ENCODE data around the gene PRPF38A.

PRPF38A gene

DNA sequence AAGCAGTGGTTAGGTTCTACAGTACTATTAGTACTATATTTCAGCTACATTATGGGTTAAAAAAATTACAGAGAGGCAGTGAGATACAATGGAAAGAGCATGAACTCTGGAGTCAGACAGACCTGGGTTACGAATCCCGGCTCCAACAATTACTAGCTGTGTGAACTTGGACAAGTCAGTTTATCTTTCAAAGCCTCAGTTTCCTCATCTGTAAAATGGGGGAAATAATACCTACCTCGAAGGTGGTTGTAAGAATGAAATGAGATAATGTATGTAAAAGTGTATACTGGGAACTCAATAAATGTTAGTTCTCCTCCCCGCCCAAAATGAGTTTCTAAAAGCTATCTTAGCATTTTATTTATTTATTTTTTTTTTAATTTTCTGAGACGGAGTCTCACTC, 59.5 kb downstream of the PRPF38A start:
- no peak for DNase-seq

DNA sequence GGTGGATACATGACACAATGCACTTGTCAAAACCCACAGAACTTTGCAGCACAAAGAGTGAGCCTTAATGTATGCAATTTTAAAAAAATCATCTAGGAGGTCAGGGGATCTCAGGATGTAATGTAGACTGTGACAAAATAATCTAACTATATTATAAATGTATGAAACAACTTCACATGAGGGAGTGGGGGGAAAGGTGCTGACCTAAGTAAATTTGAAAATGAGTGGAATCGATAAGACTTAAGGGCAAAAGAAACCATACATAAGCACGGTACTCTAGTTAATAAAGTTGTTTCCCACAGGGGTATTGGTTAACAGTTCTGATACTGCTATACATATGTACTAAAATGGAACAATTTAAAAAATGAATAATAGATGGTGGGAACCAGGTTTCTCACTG, 64.7 kb downstream of the PRPF38A start:
- no peak for DNase-seq
